Activated CD4-positive, CD25-positive, alpha-beta regulatory T cell treated with anti-CD3 and anti-CD28 coated beads, Interleukin-2, amount 50 U/mL, for 16 hours (primary cell): ENCODE results near the gene LYSMD3.

Experiments used
- DNase-seq: peaks from one replicate; pipeline ENCODE4 v3.0.0-alpha.2; 2020; ENCODE audit warnings: low read depth, low spot score

The LYSMD3 gene

GRCh38 chr5:90483206-90483605 lies 46.2 kb downstream of the LYSMD3 start:
- no peak for DNase-seq

GRCh38 chr5:90480699-90481098 lies 48.7 kb downstream of the LYSMD3 start:
- no peak for DNase-seq

- no peak for DNase-seq
These were observed 49.6 kb downstream of the LYSMD3 start for GRCh38 chr5:90479611-90480385.

- DNase-seq = no peak
These were observed 51.7 kb downstream of the LYSMD3 start for GRCh38 chr5:90477621-90478215.

GRCh38 chr5:90477073-90477472 lies 52.3 kb downstream of the LYSMD3 start:
- DNase-seq = no peak

GRCh38 chr5:90476391-90476790 lies 53.0 kb downstream of the LYSMD3 start:
- no peak for DNase-seq

- DNase-seq = no peak
These were observed 53.9 kb downstream of the LYSMD3 start for GRCh38 chr5:90475436-90475980.

GRCh38 chr5:90474235-90475107 lies 54.9 kb downstream of the LYSMD3 start, which contains the start of the genes MBLAC2 and POLR3G:
Gene MBLAC2, minus strand, starts transcription at chr5:90474771. Its CDS starts 479 bp downstream, at chr5:90474292.
Gene POLR3G, plus strand, starts transcription at chr5:90474864. Its CDS starts 10,704 bp downstream, at chr5:90485568.
- peak; percentile 83 for DNase-seq

- no peak for DNase-seq
These were observed 55.8 kb downstream of the LYSMD3 start for GRCh38 chr5:90473396-90474234.

- DNase-seq = no peak
These were observed 56.5 kb downstream of the LYSMD3 start for GRCh38 chr5:90472783-90473395.
